Measurements from ENCODE around the gene RAB11FIP3. TPM values are rescaled to one million over a fixed set of nuclear protein-coding genes. Genes with fewer than 3 reads are reported as not detected.

Gene RAB11FIP3
- polyA plus RNA-seq, 2 of the 4 experiments (the other 2 are of a cell fraction) = 6.7 to 18.0 TPM

GRCh38 chr16:557463-558297 is 132.2 kb downstream of the RAB11FIP3 start:
- H3K27ac ChIP-seq = no peak overlapping the region
- H3K4me3 ChIP-seq = no peak overlapping the region
- no peak for FAIRE-seq
- no peaks in the 10 kb centered on the region for H3K9me3 ChIP-seq
- no peak for ATAC-seq
- no peak for TF ChIP-seq SREBF2 (IDR thresholded peaks at IDR 0.05)
- no peak for TF ChIP-seq ZNF302 (CRISPR knock-in tag; IDR thresholded peaks at IDR 0.05)
- TF ChIP-seq ATOH8 (CRISPR knock-in tag; IDR thresholded peaks at IDR 0.05; ENCODE audit: low read depth) = no peak
- TF ChIP-seq, protein P1, sequence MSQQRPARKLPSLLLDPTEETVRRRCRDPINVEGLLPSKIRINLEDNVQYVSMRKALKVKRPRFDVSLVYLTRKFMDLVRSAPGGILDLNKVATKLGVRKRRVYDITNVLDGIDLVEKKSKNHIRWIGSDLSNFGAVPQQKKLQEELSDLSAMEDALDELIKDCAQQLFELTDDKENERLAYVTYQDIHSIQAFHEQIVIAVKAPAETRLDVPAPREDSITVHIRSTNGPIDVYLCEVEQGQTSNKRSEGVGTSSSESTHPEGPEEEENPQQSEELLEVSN (IDR thresholded peaks at IDR 0.05; ENCODE audit: borderline replicate concordance, low read depth) = no peak
- no peak for TF ChIP-seq EHMT2 (IDR thresholded peaks at IDR 0.05; ENCODE audit: low read depth)
- no peak for TF ChIP-seq CHD2 (IDR thresholded peaks at IDR 0.05; ENCODE audit: low read length, partially characterized antibody)
- TF ChIP-seq HDAC2 (IDR thresholded peaks at IDR 0.05) = no peak
- TF ChIP-seq MAZ (IDR thresholded peaks at IDR 0.05; ENCODE audit: borderline replicate concordance, low read depth, low read length) = no peak
- no peak for TF ChIP-seq HOXA7 (CRISPR knock-in tag; IDR thresholded peaks at IDR 0.05)
- TF ChIP-seq ZSCAN20 (CRISPR knock-in tag; IDR thresholded peaks at IDR 0.05) = no peak
- TF ChIP-seq SMC3 (IDR thresholded peaks at IDR 0.05) = no peak
- TF ChIP-seq CBX2 (IDR thresholded peaks at IDR 0.05; ENCODE audit: borderline replicate concordance, low read depth) = no peak
- no peak for TF ChIP-seq TFCP2L1 (CRISPR knock-in tag; IDR thresholded peaks at IDR 0.05)
- no peak for TF ChIP-seq RCOR1 (IDR thresholded peaks at IDR 0.05; ENCODE audit: low read depth, low read length)
- DNase-seq (ENCODE audit: low read depth in 1 of 2, low spot score in 1 of 2) = no peak
- H3K4me2 ChIP-seq = no peak overlapping the region
- ChIA-PET POLR2A (no interaction called here), CTCF (interaction anchor here (1.1 to 6.1 kb wide), 4 partner anchors 11 to 101 kb away, joined by 3 to 24 read pairs (median 4); no protein-coding TSS in a partner anchor)
- 70% methylated on average over 11 of the region's 23 CpGs for WGBS (ENCODE audit: missing lambda C conversion rate)
- peaks cover 12% of the 10 kb centered on the region; the same call in 2 of the 3 replicates for H3K4me1 ChIP-seq

- ATAC-seq = peak in 1 of 2 experiments; percentile 4; a peak in 2 of 6 replicates
- TF ChIP-seq CBX8 (IDR thresholded peaks at IDR 0.05) (no peak), ZFP36 (IDR thresholded peaks at IDR 0.05; ENCODE audit: borderline replicate concordance, partially characterized antibody) (no peak), NR3C1 (IDR thresholded peaks at IDR 0.05) (no peak), CBX2 (IDR thresholded peaks at IDR 0.05; ENCODE audit: borderline replicate concordance, low read depth) (no peak), POLR2AphosphoS2 (conservative IDR thresholded peaks at IDR 0.05; ENCODE audit: low read length) (no peak), CEBPB (IDR thresholded peaks at IDR 0.05) (no peak), HOXA7 (CRISPR knock-in tag; IDR thresholded peaks at IDR 0.05) (no peak), KDM1A (IDR thresholded peaks at IDR 0.05; ENCODE audit: low read depth) (no peak), ELK1 (IDR thresholded peaks at IDR 0.05; ENCODE audit: low read depth, low read length) (no peak), TFCP2L1 (CRISPR knock-in tag; IDR thresholded peaks at IDR 0.05) (no peak), CHD4 (IDR thresholded peaks at IDR 0.05; ENCODE audit: borderline replicate concordance) (no peak), ZSCAN20 (CRISPR knock-in tag; IDR thresholded peaks at IDR 0.05) (no peak), NFE2L2 (conservative IDR thresholded peaks at IDR 0.05; ENCODE audit: low read length) (no peak), ATOH8 (CRISPR knock-in tag; IDR thresholded peaks at IDR 0.05; ENCODE audit: low read depth) (no peak), MAZ (IDR thresholded peaks at IDR 0.05; ENCODE audit: borderline replicate concordance, low read depth, low read length) (no peak), HOXB5 (CRISPR knock-in tag; IDR thresholded peaks at IDR 0.05) (no peak), EHF (CRISPR knock-in tag; IDR thresholded peaks at IDR 0.05) (no peak), SREBF2 (IDR thresholded peaks at IDR 0.05) (no peak)
- TF ChIP-seq, protein P2, sequence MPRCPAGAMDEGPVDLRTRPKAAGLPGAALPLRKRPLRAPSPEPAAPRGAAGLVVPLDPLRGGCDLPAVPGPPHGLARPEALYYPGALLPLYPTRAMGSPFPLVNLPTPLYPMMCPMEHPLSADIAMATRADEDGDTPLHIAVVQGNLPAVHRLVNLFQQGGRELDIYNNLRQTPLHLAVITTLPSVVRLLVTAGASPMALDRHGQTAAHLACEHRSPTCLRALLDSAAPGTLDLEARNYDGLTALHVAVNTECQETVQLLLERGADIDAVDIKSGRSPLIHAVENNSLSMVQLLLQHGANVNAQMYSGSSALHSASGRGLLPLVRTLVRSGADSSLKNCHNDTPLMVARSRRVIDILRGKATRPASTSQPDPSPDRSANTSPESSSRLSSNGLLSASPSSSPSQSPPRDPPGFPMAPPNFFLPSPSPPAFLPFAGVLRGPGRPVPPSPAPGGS (IDR thresholded peaks at IDR 0.05) = no peak
- TF ChIP-seq, protein P3, sequence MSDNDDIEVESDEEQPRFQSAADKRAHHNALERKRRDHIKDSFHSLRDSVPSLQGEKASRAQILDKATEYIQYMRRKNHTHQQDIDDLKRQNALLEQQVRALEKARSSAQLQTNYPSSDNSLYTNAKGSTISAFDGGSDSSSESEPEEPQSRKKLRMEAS (IDR thresholded peaks at IDR 0.05) = no peak
- no peak for FAIRE-seq
- CTCF ChIA-PET = interaction anchor here (1.2 to 6.1 kb wide), 4 partner anchors 11 to 100 kb away, joined by 3 to 24 read pairs (median 4); no protein-coding TSS in a partner anchor
- no peak overlapping the region for H3K4me3 ChIP-seq
- POLR2A ChIA-PET = no interaction called here
- no peak overlapping the region for H3K4me2 ChIP-seq
- H3K27ac ChIP-seq = no peak overlapping the region
- no peak for DNase-seq (ENCODE audit: low read depth in 1 of 2, low spot score in 1 of 2)
- H3K4me1 ChIP-seq = peaks cover 12% of the 10 kb centered on the region; the same call in 2 of the 3 replicates
- no peaks in the 10 kb centered on the region for H3K9me3 ChIP-seq
- 54% methylated on average over 11 of the region's 22 CpGs for WGBS (ENCODE audit: missing lambda C conversion rate)
Measured at GRCh38 chr16:558298-559020, 133.0 kb downstream of the RAB11FIP3 start.

All from A549 (cell line).